Mucosa of descending colon (tissue), 3 donors: Measurements from ENCODE around the gene C20orf173. TPM values are rescaled to one million over a fixed set of nuclear protein-coding genes. Genes with fewer than 3 reads are reported as not detected.

Experiments
- ATAC-seq: fragments of 200-7000 bp; cut with Tn5 transposase; one replicate; pipeline ENCODE4 v1.9.1; 2020; ENCODE audit warnings: mild to moderate bottlenecking, moderate library complexity
- DNase-seq, 3 donors: peaks; one replicate each; pipeline ENCODE4 v3.0.0-alpha.2; 2020
- H3K36me3 ChIP-seq: fragments of 200-600 bp; one replicate; pipeline ENCODE4 v1.8.0; 2021; ENCODE audit warnings: low read depth, mild to moderate bottlenecking
- H3K4me1 ChIP-seq: fragments of 200-600 bp; one replicate; pipeline ENCODE4 v1.8.0; 2021; ENCODE audit warnings: low read depth, mild to moderate bottlenecking
- H3K4me3 ChIP-seq: fragments of 200-600 bp; one replicate; pipeline ENCODE4 v1.8.0; 2021; ENCODE audit warnings: mild to moderate bottlenecking
- H3K9me3 ChIP-seq: fragments of 200-600 bp; one replicate; pipeline ENCODE4 v1.8.0; 2021; ENCODE audit warnings: mild to moderate bottlenecking
- CTCF ChIP-seq: fragments of 200-600 bp; IDR thresholded peaks from one replicate; pipeline ENCODE4 v1.8.0; 2022; ENCODE audit warnings: antibody characterized with exemption, mild to moderate bottlenecking
- intact Hi-C, 2 donors: fragments of 100-400 bp; cut with DNase I in 1 of 2; cut with micrococcal nuclease in 1 of 2; formaldehyde crosslinking; loops; one replicate each; pipeline versions ENCODE4 v1.11.0 to v1.11.1; 2022; cut with DNase I, micrococcal nuclease
- long read RNA-seq, 2 donors: library from polyadenylated mRNA; unstranded; transcript quantifications; one replicate each; pipeline ENCODE4 v2.0.0, GENCODE V29; 2019 to 2021
- total RNA-seq, 3 donors: library from RNA; stranded (reverse); fragmentation: NEBNext Ultra II Directional in 2 of 3; extraction: Animal tissue kit (Norgen Biotek cat#: 25700) in 2 of 3; gene quantifications; one replicate each; pipeline versions ENCODE4 v1.2.1 to v1.2.4, GENCODE V29; 2021 to 2023
- donor health status: DM: no; HTN: no; CAD: no; lungs with moderate emphysema.
- donor health status: DM: no; HTN: no; CAD: no.
- donor health status: DM: no; HTN: yes; CAD: no.

Gene C20orf173
- not detected for total RNA-seq
- long read RNA-seq, donor 1: 0 reads
- long read RNA-seq, donor 2: 0 reads

DNA sequence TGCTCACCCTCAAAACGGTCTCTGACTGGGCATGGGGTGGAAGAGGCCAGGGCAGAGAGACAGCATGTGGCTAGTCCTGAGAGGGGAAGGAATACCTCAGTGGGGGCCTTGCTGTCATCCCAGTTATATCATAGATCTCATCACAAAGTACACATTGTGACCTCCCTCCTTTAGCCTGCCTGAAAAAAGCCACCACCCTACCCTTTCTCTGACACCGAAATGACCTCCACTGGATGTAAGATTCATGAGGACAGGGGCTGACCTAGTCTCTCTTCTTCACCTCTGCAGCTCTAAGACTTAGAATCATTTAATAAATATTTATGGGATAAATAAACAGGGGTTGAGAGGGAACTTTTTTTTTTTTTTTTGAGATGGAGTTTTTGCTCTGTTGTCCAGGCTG, at the start of gene C20orf173:
TSS of gene C20orf173 (minus strand) at position 101 of the 400 bp plus-strand sequence. CDS start 279 bp downstream, outside the sequence.
- no peak for TF ChIP-seq CTCF
- ATAC-seq (no peak), DNase-seq (no peak)
- no peak within 1 kb of the TSS for H3K4me3 ChIP-seq
- H3K9me3 ChIP-seq: no peaks in the 10 kb centered on the region
- no peaks in the 10 kb centered on the region for H3K36me3 ChIP-seq
- no peaks in the 10 kb centered on the region for H3K4me1 ChIP-seq
- intact Hi-C loops: no loop called here

GRCh38 chr20:35579196-35579595, 49.7 kb upstream of the C20orf173 start:
- DNase-seq (peak in 1 of 3 donors; percentile 21), ATAC-seq (no peak)
- no peaks in the 10 kb centered on the region for H3K9me3 ChIP-seq
- H3K36me3 ChIP-seq: no peaks in the 10 kb centered on the region
- no peak for TF ChIP-seq CTCF
- no peaks in the 10 kb centered on the region for H3K4me1 ChIP-seq
- no peak overlapping the region for H3K4me3 ChIP-seq
- intact Hi-C loops: no loop called here

- Histone ChIP-seq H3K9me3 (no peaks in the 10 kb centered on the region), H3K4me3 (no peak overlapping the region), H3K4me1 (no peaks in the 10 kb centered on the region), H3K36me3 (no peaks in the 10 kb centered on the region)
- intact Hi-C loops: no loop called here
- DNase-seq (peak in 1 of 3 donors; percentile 24), ATAC-seq (no peak)
- no peak for TF ChIP-seq CTCF
Observed at GRCh38 chr20:35578469-35578868, 49.0 kb upstream of the C20orf173 start.

GRCh38 chr20:35576816-35577215, 47.4 kb upstream of the C20orf173 start:
- TF ChIP-seq CTCF: no peak

GRCh38 chr20:35575958-35576357, 46.5 kb upstream of the C20orf173 start:
- TF ChIP-seq CTCF: no peak
- ATAC-seq (peak; percentile 97), DNase-seq (peak; percentile 75 to 97 (median 82))
- intact Hi-C loops: no loop called here
- Histone ChIP-seq H3K4me3 (no peak overlapping the region), H3K9me3 (peaks cover 8% of the 10 kb centered on the region), H3K4me1 (no peaks in the 10 kb centered on the region), H3K36me3 (no peaks in the 10 kb centered on the region)

More at GRCh38 chr20:35576816-35577215, 47.4 kb upstream of the C20orf173 start:
- Histone ChIP-seq H3K9me3 (peaks cover 8% of the 10 kb centered on the region), H3K4me1 (no peaks in the 10 kb centered on the region), H3K36me3 (no peaks in the 10 kb centered on the region), H3K4me3 (no peak overlapping the region)
- peak in 1 of 3 donors; percentile 19 for DNase-seq
- no peak for ATAC-seq
- intact Hi-C loops: no loop called here

DNA sequence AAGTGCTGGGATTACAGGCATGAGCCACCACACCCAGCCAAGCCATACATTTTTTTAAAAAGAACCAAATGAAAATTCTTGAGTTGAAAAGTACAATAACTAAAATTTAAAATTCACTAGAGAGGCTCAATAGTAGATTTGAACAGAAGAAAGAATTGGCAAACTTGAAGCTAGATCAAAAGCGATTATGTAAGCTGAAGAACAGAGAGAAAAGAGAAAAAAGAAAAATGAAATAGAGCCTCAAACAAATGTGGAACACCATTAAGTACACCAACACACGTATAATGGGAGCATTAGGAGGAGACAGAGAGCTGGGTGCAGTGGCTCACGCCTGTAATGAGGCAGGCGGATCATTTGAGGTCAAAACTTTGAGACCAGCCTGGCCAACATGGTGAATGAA, 43.4 kb upstream of the C20orf173 start:
- Histone ChIP-seq H3K4me1 (no peaks in the 10 kb centered on the region), H3K4me3 (no peak overlapping the region), H3K9me3 (peaks cover 8% of the 10 kb centered on the region), H3K36me3 (no peaks in the 10 kb centered on the region)
- no peak for TF ChIP-seq CTCF
- ATAC-seq (no peak), DNase-seq (no peak)
- intact Hi-C loops: no loop called here
